ENCODE data around the gene PXDN.

Gene PXDN

GRCh38 chr2:1607236-1607920 is 136.9 kb downstream of the PXDN start:
- DNase-seq, result no peak

- no peak for DNase-seq
These were observed 137.7 kb downstream of the PXDN start for GRCh38 chr2:1606421-1607235.

GRCh38 chr2:1606046-1606400 is 138.3 kb downstream of the PXDN start:
- DNase-seq, result no peak

GRCh38 chr2:1605102-1606045 is 138.9 kb downstream of the PXDN start:
- DNase-seq, result no peak

- DNase-seq, result no peak
These were observed 140.8 kb downstream of the PXDN start for GRCh38 chr2:1603521-1603920.

- DNase-seq, result no peak
These were observed 141.3 kb downstream of the PXDN start for GRCh38 chr2:1603059-1603458.

GRCh38 chr2:1602278-1603010 is 141.9 kb downstream of the PXDN start:
- no peak for DNase-seq

GRCh38 chr2:1601471-1602277 is 142.6 kb downstream of the PXDN start:
- no peak for DNase-seq

- DNase-seq, result no peak
These were observed 143.3 kb downstream of the PXDN start for GRCh38 chr2:1601067-1601412.

GRCh38 chr2:1600191-1601066 is 143.9 kb downstream of the PXDN start:
- no peak for DNase-seq

- no peak for DNase-seq
These were observed 144.8 kb downstream of the PXDN start for GRCh38 chr2:1599301-1600085.

GRCh38 chr2:1598800-1599199 is 145.5 kb downstream of the PXDN start:
- DNase-seq, result no peak

GRCh38 chr2:1598041-1598710 is 146.1 kb downstream of the PXDN start:
- DNase-seq, result no peak

GRCh38 chr2:1595274-1595673 is 149.0 kb downstream of the PXDN start:
- DNase-seq, result no peak

GRCh38 chr2:1594373-1595171 is 149.7 kb downstream of the PXDN start:
- DNase-seq, result no peak

GRCh38 chr2:1594123-1594372 is 150.3 kb downstream of the PXDN start:
- no peak for DNase-seq

- no peak for DNase-seq
These were observed 150.8 kb downstream of the PXDN start for GRCh38 chr2:1593371-1594122.

Measured in activated CD4-positive, alpha-beta T cell treated with anti-CD3 and anti-CD28 coated beads, Interleukin-2, amount 50 U/mL, for 48 hours (primary cell).